Body of pancreas (tissue), 4 donors: ENCODE measurements around the gene PRELP. TPM values are rescaled to one million over a fixed set of nuclear protein-coding genes. Genes with fewer than 3 reads are reported as not detected.
A peak's percentile ranks its signal among the peaks of the same experiment; 100 is the strongest.
"Not testable (repeated sequence)": the region's sequence is repeated elsewhere in the genome, so short reads cannot be mapped to it uniquely, and the experiment has no call there.

Source experiments
- ATAC-seq: fragments of 150-250 bp; one replicate; pipeline ENCODE4 v1.9.1; 2016
- DNase-seq, 4 donors: peaks; one replicate each; pipeline ENCODE4 v3.0.0-alpha.2; 2019
- H3K27ac ChIP-seq, 4 donors: fragments of 200-600 bp; sonication (generic); 1 replicate in 3 of 4; 2 replicates in 1 of 4; pipeline versions ENCODE4 v1.5.1 to v1.6.1; 2016 to 2019; ENCODE audit warnings: mild to moderate bottlenecking in 1 of 4, mixed read lengths in 1 of 4, moderate library complexity in 1 of 4
- H3K27me3 ChIP-seq, 2 donors: fragments of 200-600 bp; sonication (generic); one replicate each; pipeline ENCODE4 v1.6.0; 2016; ENCODE audit warnings: mild to moderate bottlenecking in 1 of 2
- H3K36me3 ChIP-seq, 2 donors: fragments of 200-600 bp; sonication (generic); replicated peaks in 1 of 2; 2 replicates each; pipeline ENCODE4 v1.5.1; 2016; ENCODE audit warnings: low read depth in 2 of 2; ENCODE audit not compliant: insufficient read depth in 1 of 2
- H3K4me1 ChIP-seq: fragments of 200-600 bp; sonication (generic); one replicate; pipeline ENCODE4 v1.6.0; 2016
- H3K4me3 ChIP-seq, 2 donors: fragments of 200-600 bp; sonication (generic); 1 replicate in 1 of 2; 2 replicates in 1 of 2; pipeline ENCODE4 v1.5.1; 2016 to 2019
- H3K9me3 ChIP-seq, 3 donors: fragments of 200-600 bp; sonication (generic); 1 replicate in 2 of 3; 2 replicates in 1 of 3; pipeline ENCODE4 v1.5.1; 2016
- POLR2A ChIP-seq, 3 donors: fragments of 450-650 bp; IDR thresholded peaks; one replicate each; pipeline ENCODE4 v1.6.1; 2016; ENCODE audit warnings: antibody characterized with exemption in 3 of 3, mild to moderate bottlenecking in 2 of 3
- WGBS, 2 donors: methylation state at CpG; one replicate each; pipeline ENCODE4 v1.1.5; 2017; 5-methylcytosine and 5-hydroxymethylcytosine counted together
- intact Hi-C: fragments of 100-400 bp; cut with DNase I; formaldehyde crosslinking; loops from one replicate; pipeline ENCODE4 v1.15.1; 2023
- total RNA-seq, 2 donors: library from RNA; depleted of rRNA; stranded (reverse); fragments of >200 nt; gene quantifications; one replicate each; pipeline ENCODE4 v1.1.0, GENCODE V29; 2016
- TF ChIP-seq, protein P1 (sequence below), 7 experiments: fragments of 450-650 bp in 4 of 7; fragments of 200-600 bp in 3 of 7; sonication (generic) in 3 of 7; IDR thresholded peaks; one replicate each; pipeline ENCODE4 v1.5.1; 2016 to 2019; ENCODE audit warnings: antibody characterized with exemption in 7 of 7

PRELP gene
- total RNA-seq, 2 donors from 2014 or later = 14.8 to 28.0 TPM

GRCh38 chr1:203517426-203518110, 42.0 kb downstream of the PRELP start:
- Histone ChIP-seq H3K4me1 (peaks cover 30% of the 10 kb centered on the region), H3K9me3 (no peaks in the 10 kb centered on the region), H3K27ac (no peak overlapping the region), H3K4me3 (no peak overlapping the region), H3K27me3 (no peaks in the 10 kb centered on the region), H3K36me3 (no peaks in the 10 kb centered on the region)
- no peak for TF ChIP-seq POLR2A (IDR thresholded peaks at IDR 0.05)
- TF ChIP-seq, protein P1, sequence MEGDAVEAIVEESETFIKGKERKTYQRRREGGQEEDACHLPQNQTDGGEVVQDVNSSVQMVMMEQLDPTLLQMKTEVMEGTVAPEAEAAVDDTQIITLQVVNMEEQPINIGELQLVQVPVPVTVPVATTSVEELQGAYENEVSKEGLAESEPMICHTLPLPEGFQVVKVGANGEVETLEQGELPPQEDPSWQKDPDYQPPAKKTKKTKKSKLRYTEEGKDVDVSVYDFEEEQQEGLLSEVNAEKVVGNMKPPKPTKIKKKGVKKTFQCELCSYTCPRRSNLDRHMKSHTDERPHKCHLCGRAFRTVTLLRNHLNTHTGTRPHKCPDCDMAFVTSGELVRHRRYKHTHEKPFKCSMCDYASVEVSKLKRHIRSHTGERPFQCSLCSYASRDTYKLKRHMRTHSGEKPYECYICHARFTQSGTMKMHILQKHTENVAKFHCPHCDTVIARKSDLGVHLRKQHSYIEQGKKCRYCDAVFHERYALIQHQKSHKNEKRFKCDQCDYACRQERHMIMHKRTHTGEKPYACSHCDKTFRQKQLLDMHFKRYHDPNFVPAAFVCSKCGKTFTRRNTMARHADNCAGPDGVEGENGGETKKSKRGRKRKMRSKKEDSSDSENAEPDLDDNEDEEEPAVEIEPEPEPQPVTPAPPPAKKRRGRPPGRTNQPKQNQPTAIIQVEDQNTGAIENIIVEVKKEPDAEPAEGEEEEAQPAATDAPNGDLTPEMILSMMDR (IDR thresholded peaks at IDR 0.05) = no peak
- 85 to 92% methylated on average over 8 to 11 of the region's 11 CpGs for WGBS, 2 donors
- ATAC-seq = no peak
- DNase-seq = no peak
- intact Hi-C loops = no loop called here

- H3K27me3 ChIP-seq, H3K4me3 ChIP-seq, DNase-seq, ATAC-seq, H3K36me3 ChIP-seq, H3K27ac ChIP-seq, H3K9me3 ChIP-seq, intact Hi-C loops: not testable (repeated sequence)
- H3K4me1 ChIP-seq = peaks cover 30% of the 10 kb centered on the region
- WGBS, 2 donors = 98 to 100% methylated on average over 4 of the region's 4 CpGs
These were observed 42.5 kb downstream of the PRELP start for GRCh38 chr1:203518139-203518538.

- no peaks in the 10 kb centered on the region for H3K9me3 ChIP-seq
- DNase-seq = no peak
- H3K27ac ChIP-seq = no peak overlapping the region
- H3K4me1 ChIP-seq = peaks cover 30% of the 10 kb centered on the region
- intact Hi-C loops = no loop called here
- ATAC-seq = no peak
- H3K27me3 ChIP-seq = no peaks in the 10 kb centered on the region
- no peak overlapping the region for H3K4me3 ChIP-seq
- WGBS, 2 donors = 93 to 95% methylated on average over 6 to 7 of the region's 7 CpGs
- H3K36me3 ChIP-seq = no peaks in the 10 kb centered on the region
- TF ChIP-seq, protein P1 (IDR thresholded peaks at IDR 0.05) = no peak
- no peak for TF ChIP-seq POLR2A (IDR thresholded peaks at IDR 0.05)
These were observed 42.9 kb downstream of the PRELP start for GRCh38 chr1:203518541-203518940.

- 71 to 78% methylated on average over 9 to 10 of the region's 10 CpGs for WGBS, 2 donors
- Histone ChIP-seq H3K27ac (peak overlapping the region in 3 of 4 donors; percentile 27 to 80 (median 36)), H3K27me3 (no peaks in the 10 kb centered on the region), H3K36me3 (no peaks in the 10 kb centered on the region), H3K4me3 (no peak overlapping the region), H3K9me3 (no peaks in the 10 kb centered on the region), H3K4me1 (peaks cover 30% of the 10 kb centered on the region)
- TF ChIP-seq, protein P1 (IDR thresholded peaks at IDR 0.05) = no peak
- peak in 1 of 3 donors; percentile 29 for TF ChIP-seq POLR2A (IDR thresholded peaks at IDR 0.05)
- ATAC-seq (peak; percentile 97), DNase-seq (peak; percentile 72 to 93 (median 88))
- intact Hi-C loops = no loop called here
These were observed 43.6 kb downstream of the PRELP start for GRCh38 chr1:203519053-203519840.

DNA sequence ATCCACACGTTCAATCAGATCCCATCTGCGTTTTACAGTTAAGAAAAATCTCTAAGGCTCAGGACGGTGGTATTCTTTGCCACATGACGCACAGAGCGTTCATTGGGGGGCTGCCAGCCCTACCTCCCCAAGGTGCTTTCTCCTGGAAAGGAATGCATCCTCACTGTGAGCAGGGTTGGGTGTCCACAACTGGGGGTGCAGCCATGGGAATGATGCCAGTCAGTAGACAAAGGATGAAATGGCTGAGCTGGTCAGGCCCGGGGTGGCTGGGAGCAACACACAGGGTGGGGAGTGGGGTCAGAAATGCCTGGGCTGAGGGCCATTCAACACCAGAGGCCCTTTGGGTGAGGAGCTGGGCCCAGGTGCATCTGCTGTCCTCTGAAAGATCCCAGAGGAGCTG, 44.3 kb downstream of the PRELP start:
- intact Hi-C loops = no loop called here
- WGBS, 2 donors = 91 to 93% methylated on average over 6 of the region's 6 CpGs
- no peaks in the 10 kb centered on the region for H3K9me3 ChIP-seq
- peak overlapping the region in 3 of 4 donors; percentile 27 to 80 (median 36) for H3K27ac ChIP-seq
- H3K4me3 ChIP-seq = no peak overlapping the region
- H3K36me3 ChIP-seq = no peaks in the 10 kb centered on the region
- DNase-seq = no peak
- ATAC-seq = no peak
- peaks cover 30% of the 10 kb centered on the region for H3K4me1 ChIP-seq
- TF ChIP-seq, protein P1 (IDR thresholded peaks at IDR 0.05) = no peak
- no peak for TF ChIP-seq POLR2A (IDR thresholded peaks at IDR 0.05)
- no peaks in the 10 kb centered on the region for H3K27me3 ChIP-seq
